ENCODE data around the gene ARID4B.
"Not testable (repeated sequence)": the region's sequence is repeated elsewhere in the genome, so short reads cannot be mapped to it uniquely, and the experiment has no call there.

The ARID4B gene

DNA sequence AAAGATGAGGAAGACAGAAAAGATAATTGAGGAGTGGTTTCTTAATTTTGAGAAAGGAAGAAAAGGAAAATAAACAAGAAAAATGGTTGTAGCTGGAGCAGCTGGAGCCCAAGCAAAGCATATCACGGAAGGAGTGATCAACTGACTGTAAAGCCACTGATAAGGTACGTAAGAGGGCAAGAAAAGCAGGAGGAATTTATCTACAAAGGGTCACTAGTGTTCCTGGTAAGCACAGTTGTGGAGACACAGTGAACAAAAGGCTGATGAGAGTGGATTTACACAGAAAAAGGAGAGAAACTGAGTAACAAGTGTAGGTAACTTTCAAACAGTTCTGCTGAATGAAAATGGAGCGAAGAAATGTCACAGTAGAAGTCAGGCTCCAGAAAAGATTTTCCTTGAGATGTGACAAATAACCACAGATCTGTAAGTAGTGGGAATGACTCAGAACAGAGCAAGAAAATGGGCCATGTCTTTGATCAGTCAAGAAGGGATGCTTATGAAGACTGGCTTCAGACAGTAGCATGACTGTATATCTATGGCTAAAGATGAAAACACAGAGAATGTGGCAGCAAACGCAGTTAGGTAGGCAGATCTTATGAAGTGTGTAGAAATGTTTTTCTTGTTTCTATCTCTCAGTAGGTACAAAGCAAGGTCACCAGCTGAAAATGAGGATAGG, 121.3 kb downstream of the ARID4B start:
- H3K27ac Mint-ChIP-seq: peak overlapping the region; percentile 96
- H3K27me3 Mint-ChIP-seq: no peaks in the 10 kb centered on the region
- H3K4me1 Mint-ChIP-seq: peaks cover 32% of the 10 kb centered on the region
- H3K4me3 Mint-ChIP-seq: peak overlapping the region; percentile 58
- H3K9me3 Mint-ChIP-seq: no peaks in the 10 kb centered on the region
- peaks cover 9% of the 10 kb centered on the region for H3K36me3 Mint-ChIP-seq

DNA sequence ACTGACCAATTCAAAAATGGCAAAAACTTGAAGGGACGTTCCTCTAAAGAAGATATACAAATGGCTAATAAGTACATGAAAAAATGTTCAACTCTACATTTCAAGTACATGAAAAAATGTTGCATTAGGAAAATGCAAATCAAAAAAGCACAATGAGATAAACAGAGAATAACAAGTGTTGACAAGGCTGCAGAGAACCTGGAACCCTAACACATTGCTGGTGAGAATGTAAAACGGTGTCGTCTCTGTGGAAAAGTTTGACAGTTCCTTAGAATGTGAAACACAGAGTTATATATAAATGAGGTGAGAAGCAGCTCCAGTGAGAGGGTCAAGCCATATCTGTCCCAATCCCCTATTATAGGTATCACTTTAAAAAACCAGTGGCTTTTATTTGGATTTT, 122.3 kb downstream of the ARID4B start:
- Mint-ChIP-seq H3K27ac (peak overlapping the region; percentile 44), H3K4me1 (peaks cover 32% of the 10 kb centered on the region), H3K9me3 (no peaks in the 10 kb centered on the region), H3K36me3 (peaks cover 6% of the 10 kb centered on the region), H3K27me3 (no peaks in the 10 kb centered on the region), H3K4me3 (no peak overlapping the region)

DNA sequence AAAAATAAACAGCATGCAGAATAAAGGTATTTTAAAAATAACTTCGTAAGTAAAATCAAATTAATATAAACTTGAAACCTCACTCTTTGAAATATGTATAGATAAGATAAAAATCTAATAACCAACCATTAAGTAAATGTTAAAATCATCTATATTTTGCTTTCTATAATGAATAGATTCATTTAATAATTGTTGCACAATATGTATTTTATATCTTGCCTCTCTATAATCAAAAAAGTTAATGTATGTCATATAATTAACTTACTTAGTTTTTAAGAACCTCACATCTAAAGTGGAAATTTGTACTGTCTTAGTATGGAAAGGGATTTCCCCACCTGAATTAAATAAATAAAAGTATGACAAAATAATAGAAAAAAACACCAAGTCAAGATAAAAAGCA, 124.6 kb downstream of the ARID4B start:
- H3K4me1 Mint-ChIP-seq: peaks cover 39% of the 10 kb centered on the region
- no peak overlapping the region for H3K4me3 Mint-ChIP-seq
- H3K27me3 Mint-ChIP-seq: no peaks in the 10 kb centered on the region
- H3K9me3 Mint-ChIP-seq: no peaks in the 10 kb centered on the region
- peaks cover 8% of the 10 kb centered on the region for H3K36me3 Mint-ChIP-seq
- no peak overlapping the region for H3K27ac Mint-ChIP-seq

- Mint-ChIP-seq H3K4me1 (peaks cover 37% of the 10 kb centered on the region), H3K27ac (peak overlapping the region; percentile 41)
- H3K36me3 Mint-ChIP-seq, H3K4me3 Mint-ChIP-seq, H3K27me3 Mint-ChIP-seq, H3K9me3 Mint-ChIP-seq: not testable (repeated sequence)
These were observed 125.5 kb downstream of the ARID4B start for GRCh38 chr1:235202447-235202846.

- Mint-ChIP-seq H3K27me3 (no peaks in the 10 kb centered on the region), H3K9me3 (no peaks in the 10 kb centered on the region), H3K27ac (peak overlapping the region; percentile 61), H3K36me3 (peaks cover 5% of the 10 kb centered on the region), H3K4me3 (no peak overlapping the region), H3K4me1 (peaks cover 10% of the 10 kb centered on the region)
These were observed 128.5 kb downstream of the ARID4B start for GRCh38 chr1:235199441-235199840.

GRCh38 chr1:235190431-235190830, 137.5 kb downstream of the ARID4B start:
- H3K9me3 Mint-ChIP-seq: no peaks in the 10 kb centered on the region
- peaks cover 12% of the 10 kb centered on the region for H3K36me3 Mint-ChIP-seq
- no peak overlapping the region for H3K27ac Mint-ChIP-seq
- H3K27me3 Mint-ChIP-seq: no peaks in the 10 kb centered on the region
- H3K4me1 Mint-ChIP-seq: peaks cover 21% of the 10 kb centered on the region
- no peak overlapping the region for H3K4me3 Mint-ChIP-seq

DNA sequence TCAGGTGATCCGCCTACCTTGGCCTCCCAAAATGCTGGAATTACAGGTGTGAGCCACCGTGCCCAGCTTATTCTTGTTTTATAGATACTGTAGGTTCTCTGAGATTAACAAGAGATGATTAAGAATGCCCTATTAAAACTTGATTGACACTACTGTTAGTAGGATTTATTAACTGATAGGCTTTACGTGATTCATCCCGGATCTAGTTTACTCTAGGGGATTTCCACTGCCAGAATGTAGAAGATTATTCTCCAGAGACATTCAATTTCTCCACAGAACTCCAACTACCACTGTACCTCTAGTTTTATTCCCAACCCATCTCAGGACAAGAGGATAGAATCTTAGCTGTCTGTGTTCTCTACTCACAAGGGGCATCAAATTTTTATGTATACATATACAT, 140.7 kb downstream of the ARID4B start:
- Mint-ChIP-seq H3K4me1 (peaks cover 32% of the 10 kb centered on the region), H3K36me3 (peaks cover 16% of the 10 kb centered on the region), H3K27me3 (no peaks in the 10 kb centered on the region), H3K9me3 (no peaks in the 10 kb centered on the region), H3K4me3 (no peak overlapping the region), H3K27ac (peak overlapping the region; percentile 59)

DNA sequence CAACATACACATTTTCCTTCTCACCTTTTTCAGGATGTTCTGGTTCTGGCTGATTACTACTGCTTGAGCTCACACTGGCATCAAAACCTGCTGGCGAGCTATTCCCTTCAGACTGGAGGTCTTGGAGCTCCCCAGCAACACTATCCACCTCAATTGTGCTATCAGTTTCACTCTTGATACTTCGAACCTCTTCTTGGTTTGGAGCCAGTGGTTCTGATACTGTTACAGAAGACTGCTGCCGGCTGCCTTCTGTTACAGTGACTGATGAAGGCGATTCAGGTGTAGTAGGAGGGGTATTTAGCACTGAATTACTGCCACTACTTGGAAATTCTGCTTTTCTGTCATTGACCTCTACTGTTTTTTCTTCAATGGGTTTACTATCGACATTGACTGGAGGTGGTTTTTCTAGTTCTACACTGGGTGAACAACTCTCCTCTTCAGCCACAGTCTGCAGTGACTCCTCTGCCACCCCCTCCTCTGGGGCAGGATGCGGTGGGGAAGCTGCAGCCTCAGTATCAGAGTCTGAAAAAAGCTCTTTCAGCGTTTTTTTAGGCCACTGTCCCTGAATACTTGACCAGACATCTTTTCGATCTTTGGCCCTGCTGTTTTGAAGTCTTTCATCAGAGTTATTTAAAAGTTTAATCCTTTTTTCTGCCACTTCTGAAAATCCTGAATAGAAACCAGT, 146.3 kb downstream of the ARID4B start:
- peak overlapping the region; percentile 32 for H3K27ac Mint-ChIP-seq
- H3K4me1 Mint-ChIP-seq: peaks cover 29% of the 10 kb centered on the region
- no peak overlapping the region for H3K4me3 Mint-ChIP-seq
- H3K27me3 Mint-ChIP-seq: no peaks in the 10 kb centered on the region
- peaks cover 14% of the 10 kb centered on the region for H3K36me3 Mint-ChIP-seq
- H3K9me3 Mint-ChIP-seq: no peaks in the 10 kb centered on the region

GRCh38 chr1:235180916-235181460, 147.0 kb downstream of the ARID4B start:
- H3K27me3 Mint-ChIP-seq: no peaks in the 10 kb centered on the region
- H3K27ac Mint-ChIP-seq: no peak overlapping the region
- peaks cover 14% of the 10 kb centered on the region for H3K36me3 Mint-ChIP-seq
- H3K9me3 Mint-ChIP-seq: no peaks in the 10 kb centered on the region
- H3K4me3 Mint-ChIP-seq: no peak overlapping the region
- H3K4me1 Mint-ChIP-seq: peaks cover 29% of the 10 kb centered on the region

GRCh38 chr1:235176486-235176885, 151.5 kb downstream of the ARID4B start:
- H3K27ac Mint-ChIP-seq: no peak overlapping the region
- peaks cover 10% of the 10 kb centered on the region for H3K4me1 Mint-ChIP-seq
- H3K36me3 Mint-ChIP-seq: peaks cover 9% of the 10 kb centered on the region
- H3K4me3 Mint-ChIP-seq: no peak overlapping the region
- H3K9me3 Mint-ChIP-seq: no peaks in the 10 kb centered on the region
- no peaks in the 10 kb centered on the region for H3K27me3 Mint-ChIP-seq

- no peaks in the 10 kb centered on the region for H3K9me3 Mint-ChIP-seq
- H3K36me3 Mint-ChIP-seq: peaks cover 4% of the 10 kb centered on the region
- no peaks in the 10 kb centered on the region for H3K27me3 Mint-ChIP-seq
- no peak overlapping the region for H3K4me3 Mint-ChIP-seq
- H3K27ac Mint-ChIP-seq: no peak overlapping the region
- H3K4me1 Mint-ChIP-seq: no peaks in the 10 kb centered on the region
These were observed 158.0 kb downstream of the ARID4B start for GRCh38 chr1:235169986-235170385.

DNA sequence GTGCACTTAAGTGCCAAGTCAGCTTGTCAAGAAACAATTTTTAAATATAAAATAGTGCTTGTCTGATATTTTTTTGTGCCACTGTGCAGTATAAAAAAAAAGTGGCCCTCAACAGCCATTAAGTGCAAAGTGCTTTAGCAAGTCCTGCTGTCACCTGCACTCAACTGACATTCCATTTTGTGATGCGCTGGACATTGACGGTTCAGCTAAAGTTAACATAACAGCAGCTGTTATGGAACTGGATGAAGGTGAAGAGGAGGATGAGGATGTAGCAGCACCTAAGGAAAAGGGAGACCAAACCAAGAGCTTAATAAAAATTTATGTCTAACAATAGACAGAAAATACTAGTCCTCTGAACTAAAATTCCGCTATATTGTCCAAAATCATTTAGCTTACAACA, 159.6 kb downstream of the ARID4B start:
- Mint-ChIP-seq H3K27me3 (no peaks in the 10 kb centered on the region), H3K27ac (no peak overlapping the region), H3K4me1 (no peaks in the 10 kb centered on the region), H3K9me3 (no peaks in the 10 kb centered on the region), H3K4me3 (no peak overlapping the region), H3K36me3 (peaks cover 2% of the 10 kb centered on the region)

- peak overlapping the region; percentile 100 for H3K4me3 Mint-ChIP-seq
These were observed 166.2 kb downstream of the ARID4B start for GRCh38 chr1:235161685-235162327.

GRCh38 chr1:235160957-235161684, 166.9 kb downstream of the ARID4B start, which contains the start of gene RBM34:
TSS of gene RBM34 (minus strand) at chr1:235161250. CDS start at chr1:235161226, 24 bp downstream.
- H3K36me3 Mint-ChIP-seq: peaks cover 3% of the 10 kb centered on the region
- H3K27me3 Mint-ChIP-seq: no peaks in the 10 kb centered on the region
- H3K4me3 Mint-ChIP-seq: peak within 1 kb of the TSS; percentile 100
- peak within 1 kb of the TSS; percentile 97 for H3K27ac Mint-ChIP-seq
- no peaks in the 10 kb centered on the region for H3K9me3 Mint-ChIP-seq
- peaks cover 21% of the 10 kb centered on the region for H3K4me1 Mint-ChIP-seq

More at GRCh38 chr1:235161685-235162327, 166.2 kb downstream of the ARID4B start:
- peaks cover 21% of the 10 kb centered on the region for H3K4me1 Mint-ChIP-seq
- H3K36me3 Mint-ChIP-seq: peaks cover 3% of the 10 kb centered on the region
- no peaks in the 10 kb centered on the region for H3K9me3 Mint-ChIP-seq
- H3K27me3 Mint-ChIP-seq: no peaks in the 10 kb centered on the region
- peak overlapping the region; percentile 97 for H3K27ac Mint-ChIP-seq

DNA sequence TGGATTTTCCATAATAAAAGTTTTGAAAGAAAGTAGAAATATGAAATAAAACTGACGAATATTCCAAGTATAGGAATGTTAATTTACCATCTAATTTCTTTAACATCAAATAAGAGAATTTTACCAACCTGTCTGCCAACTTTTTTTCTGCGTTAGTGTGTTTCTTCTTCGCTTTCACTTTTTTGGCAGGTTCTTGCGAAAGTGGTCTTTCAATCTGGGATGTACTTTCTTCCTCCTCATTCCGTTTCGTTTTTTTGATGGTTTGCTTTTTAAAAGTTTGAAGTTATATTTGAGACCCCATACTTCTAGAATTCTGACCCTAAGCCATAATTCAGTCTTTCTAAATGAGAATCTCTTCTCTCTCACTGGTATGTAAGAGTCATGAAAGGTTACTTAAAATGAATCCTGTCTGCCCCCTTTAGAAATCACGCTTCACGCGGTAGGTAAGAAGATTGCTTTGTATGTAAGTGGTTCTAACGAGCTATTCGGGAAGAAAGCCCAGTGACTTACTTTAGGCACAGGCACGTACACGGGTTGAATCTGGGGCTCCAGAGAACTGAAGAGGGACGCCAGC, 167.5 kb downstream of the ARID4B start:
- H3K27ac Mint-ChIP-seq: peak overlapping the region; percentile 97
- H3K4me1 Mint-ChIP-seq: peaks cover 21% of the 10 kb centered on the region
- H3K36me3 Mint-ChIP-seq: peaks cover 3% of the 10 kb centered on the region
- no peaks in the 10 kb centered on the region for H3K9me3 Mint-ChIP-seq
- H3K27me3 Mint-ChIP-seq: no peaks in the 10 kb centered on the region
- H3K4me3 Mint-ChIP-seq: peak overlapping the region; percentile 100

All from activated naive CD4-positive, alpha-beta T cell treated with anti-CD3 and anti-CD28 coated beads, Interleukin-2, amount 50 U/mL, for 24 hours (primary cell).